Measurements from ENCODE around the gene ATP8A1.

DNA sequence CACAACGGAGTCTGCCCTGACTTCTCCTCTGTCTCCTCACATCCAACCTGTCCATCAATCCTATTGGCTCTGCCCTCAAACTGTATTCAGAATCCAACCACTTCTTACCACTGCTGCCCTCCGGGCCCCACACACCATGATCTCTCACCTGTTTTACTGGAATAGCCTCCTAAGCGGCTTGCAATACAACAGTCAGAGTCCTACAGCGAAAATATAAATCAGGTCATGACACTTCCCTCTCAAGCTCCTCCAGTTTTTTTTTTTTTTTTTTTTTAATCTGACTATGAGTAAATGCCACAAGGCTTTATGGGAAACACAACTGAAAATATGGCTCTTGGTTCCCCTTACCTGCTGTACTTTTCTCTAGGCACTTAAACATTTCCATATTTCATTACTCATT, 216.8 kb downstream of the ATP8A1 start:
- TF ChIP-seq, protein P1, sequence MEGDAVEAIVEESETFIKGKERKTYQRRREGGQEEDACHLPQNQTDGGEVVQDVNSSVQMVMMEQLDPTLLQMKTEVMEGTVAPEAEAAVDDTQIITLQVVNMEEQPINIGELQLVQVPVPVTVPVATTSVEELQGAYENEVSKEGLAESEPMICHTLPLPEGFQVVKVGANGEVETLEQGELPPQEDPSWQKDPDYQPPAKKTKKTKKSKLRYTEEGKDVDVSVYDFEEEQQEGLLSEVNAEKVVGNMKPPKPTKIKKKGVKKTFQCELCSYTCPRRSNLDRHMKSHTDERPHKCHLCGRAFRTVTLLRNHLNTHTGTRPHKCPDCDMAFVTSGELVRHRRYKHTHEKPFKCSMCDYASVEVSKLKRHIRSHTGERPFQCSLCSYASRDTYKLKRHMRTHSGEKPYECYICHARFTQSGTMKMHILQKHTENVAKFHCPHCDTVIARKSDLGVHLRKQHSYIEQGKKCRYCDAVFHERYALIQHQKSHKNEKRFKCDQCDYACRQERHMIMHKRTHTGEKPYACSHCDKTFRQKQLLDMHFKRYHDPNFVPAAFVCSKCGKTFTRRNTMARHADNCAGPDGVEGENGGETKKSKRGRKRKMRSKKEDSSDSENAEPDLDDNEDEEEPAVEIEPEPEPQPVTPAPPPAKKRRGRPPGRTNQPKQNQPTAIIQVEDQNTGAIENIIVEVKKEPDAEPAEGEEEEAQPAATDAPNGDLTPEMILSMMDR (IDR thresholded peaks at IDR 0.05; ENCODE audit: poor library complexity, severe bottlenecking), result no peak
- TF ChIP-seq EP300 (conservative IDR thresholded peaks at IDR 0.05; ENCODE audit: poor library complexity, severe bottlenecking) (no peak), POLR2AphosphoS5 (IDR thresholded peaks at IDR 0.05) (no peak), TAF1 (IDR thresholded peaks at IDR 0.05; ENCODE audit: low read depth) (no peak), SMC3 (conservative IDR thresholded peaks at IDR 0.05; ENCODE audit: poor library complexity) (no peak), EZH2 (IDR thresholded peaks at IDR 0.05; ENCODE audit: borderline replicate concordance, insufficient read depth, low read length, poor library complexity, severe bottlenecking) (no peak), RAD21 (conservative IDR thresholded peaks at IDR 0.05) (no peak)
- TF ChIP-seq, protein P2, sequence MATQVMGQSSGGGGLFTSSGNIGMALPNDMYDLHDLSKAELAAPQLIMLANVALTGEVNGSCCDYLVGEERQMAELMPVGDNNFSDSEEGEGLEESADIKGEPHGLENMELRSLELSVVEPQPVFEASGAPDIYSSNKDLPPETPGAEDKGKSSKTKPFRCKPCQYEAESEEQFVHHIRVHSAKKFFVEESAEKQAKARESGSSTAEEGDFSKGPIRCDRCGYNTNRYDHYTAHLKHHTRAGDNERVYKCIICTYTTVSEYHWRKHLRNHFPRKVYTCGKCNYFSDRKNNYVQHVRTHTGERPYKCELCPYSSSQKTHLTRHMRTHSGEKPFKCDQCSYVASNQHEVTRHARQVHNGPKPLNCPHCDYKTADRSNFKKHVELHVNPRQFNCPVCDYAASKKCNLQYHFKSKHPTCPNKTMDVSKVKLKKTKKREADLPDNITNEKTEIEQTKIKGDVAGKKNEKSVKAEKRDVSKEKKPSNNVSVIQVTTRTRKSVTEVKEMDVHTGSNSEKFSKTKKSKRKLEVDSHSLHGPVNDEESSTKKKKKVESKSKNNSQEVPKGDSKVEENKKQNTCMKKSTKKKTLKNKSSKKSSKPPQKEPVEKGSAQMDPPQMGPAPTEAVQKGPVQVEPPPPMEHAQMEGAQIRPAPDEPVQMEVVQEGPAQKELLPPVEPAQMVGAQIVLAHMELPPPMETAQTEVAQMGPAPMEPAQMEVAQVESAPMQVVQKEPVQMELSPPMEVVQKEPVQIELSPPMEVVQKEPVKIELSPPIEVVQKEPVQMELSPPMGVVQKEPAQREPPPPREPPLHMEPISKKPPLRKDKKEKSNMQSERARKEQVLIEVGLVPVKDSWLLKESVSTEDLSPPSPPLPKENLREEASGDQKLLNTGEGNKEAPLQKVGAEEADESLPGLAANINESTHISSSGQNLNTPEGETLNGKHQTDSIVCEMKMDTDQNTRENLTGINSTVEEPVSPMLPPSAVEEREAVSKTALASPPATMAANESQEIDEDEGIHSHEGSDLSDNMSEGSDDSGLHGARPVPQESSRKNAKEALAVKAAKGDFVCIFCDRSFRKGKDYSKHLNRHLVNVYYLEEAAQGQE (IDR thresholded peaks at IDR 0.05; ENCODE audit: borderline replicate concordance), result no peak
